RPMI8226 (cell line): ENCODE data around the gene NAA35.

Experiments used
- DNase-seq: peaks from one replicate; pipeline ENCODE4 v3.0.0-alpha.2; 2015

The NAA35 gene

DNA sequence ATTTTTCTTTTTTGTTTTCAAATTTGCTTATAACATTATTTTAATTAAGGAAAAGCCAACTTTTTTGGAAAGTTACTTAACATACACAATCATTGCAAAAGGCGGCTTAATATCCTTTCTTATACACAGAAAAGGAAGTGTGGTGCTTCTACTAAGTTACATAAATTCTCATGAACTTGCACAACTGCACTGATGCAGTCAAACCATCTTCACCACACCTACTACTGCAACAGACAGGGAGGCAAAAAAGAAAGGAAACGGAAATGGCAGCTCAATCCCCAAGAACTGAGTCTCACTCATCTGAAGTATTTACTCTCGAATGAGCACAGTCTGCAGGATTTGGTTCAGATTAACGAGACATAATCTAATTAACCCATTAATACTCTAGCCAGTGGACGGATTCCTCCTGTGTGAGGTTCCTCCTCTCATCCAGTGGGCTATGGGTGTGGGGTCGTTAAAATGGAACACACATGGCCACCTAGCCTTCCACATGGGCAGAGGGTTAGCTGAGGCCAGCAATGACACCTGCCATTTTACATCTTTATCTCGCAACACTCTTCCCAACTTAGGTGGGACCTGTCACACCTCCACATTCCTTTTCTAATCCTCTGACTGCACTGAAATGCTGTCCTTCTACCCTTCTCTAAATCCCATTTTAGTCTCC lies 128.4 kb downstream of the NAA35 start:
- no peak for DNase-seq
